Stimulated activated CD4-positive, alpha-beta T cell treated with anti-CD3 and anti-CD28 coated beads, TNF-alpha, amount 100 ng/mL, for 4 hours (primary cell): ENCODE measurements around the gene MED12L.
"Not testable (repeated sequence)": the region's sequence is repeated elsewhere in the genome, so short reads cannot be mapped to it uniquely, and the experiment has no call there.

Source experiments
- DNase-seq, 3 experiments: peaks; one replicate each; pipeline ENCODE4 v3.0.0-alpha.2; 2020; ENCODE audit warnings: low read depth in 3 of 3

Gene MED12L

GRCh38 chr3:151209654-151210053 is 124.2 kb downstream of the MED12L start:
- DNase-seq: no peak

- no peak for DNase-seq
Measured at GRCh38 chr3:151210676-151211381, 125.4 kb downstream of the MED12L start.

GRCh38 chr3:151213151-151213550 is 127.7 kb downstream of the MED12L start:
- no peak for DNase-seq

- no peak for DNase-seq
Measured at GRCh38 chr3:151213881-151214280, 128.4 kb downstream of the MED12L start.

GRCh38 chr3:151214459-151214858 is 129.0 kb downstream of the MED12L start:
- no peak for DNase-seq

- DNase-seq: no peak
Measured at GRCh38 chr3:151216641-151217607, 131.5 kb downstream of the MED12L start.

GRCh38 chr3:151218136-151218535 is 132.7 kb downstream of the MED12L start:
- no peak for DNase-seq

- no peak for DNase-seq
Measured at GRCh38 chr3:151219056-151219455, 133.6 kb downstream of the MED12L start.

GRCh38 chr3:151224268-151224866 is 138.9 kb downstream of the MED12L start:
- DNase-seq: no peak

- DNase-seq: no peak
Measured at GRCh38 chr3:151225040-151225975, 139.8 kb downstream of the MED12L start.

- no peak for DNase-seq
Measured at GRCh38 chr3:151226088-151226563, 140.7 kb downstream of the MED12L start.

- no peak for DNase-seq
Measured at GRCh38 chr3:151226825-151227224, 141.4 kb downstream of the MED12L start.

- no peak for DNase-seq
Measured at GRCh38 chr3:151227266-151227806, 141.9 kb downstream of the MED12L start.

GRCh38 chr3:151227807-151228665 is 142.6 kb downstream of the MED12L start:
- DNase-seq: peak; percentile 48 to 71 (median 54)

GRCh38 chr3:151228666-151229040 is 143.2 kb downstream of the MED12L start:
- no peak for DNase-seq

GRCh38 chr3:151230646-151231045 is 145.2 kb downstream of the MED12L start:
- no peak for DNase-seq

- DNase-seq: not testable (repeated sequence)
Measured at GRCh38 chr3:151232403-151232802, 146.9 kb downstream of the MED12L start.

GRCh38 chr3:151232991-151233390 is 147.5 kb downstream of the MED12L start:
- no peak for DNase-seq

GRCh38 chr3:151234825-151235224 is 149.4 kb downstream of the MED12L start:
- DNase-seq: no peak

GRCh38 chr3:151236316-151236715 is 150.9 kb downstream of the MED12L start:
- no peak for DNase-seq
